Germinal center (tissue), 1 donor: ENCODE results near the gene TMED4.

Experiments
- DNase-seq: peaks from one replicate; pipeline ENCODE4 v3.0.0; 2012; ENCODE audit warnings: mixed read lengths, low spot score

TMED4 gene

GRCh38 chr7:44540592-44541027 lies 41.4 kb downstream of the TMED4 start:
- no peak for DNase-seq

GRCh38 chr7:44539669-44540506 lies 42.1 kb downstream of the TMED4 start:
- DNase-seq, result no peak

GRCh38 chr7:44538798-44539668 lies 43.0 kb downstream of the TMED4 start:
- DNase-seq, result no peak

- no peak for DNase-seq
These were observed 43.8 kb downstream of the TMED4 start for GRCh38 chr7:44538093-44538797.

GRCh38 chr7:44537442-44537841 lies 44.6 kb downstream of the TMED4 start:
- DNase-seq, result no peak

- DNase-seq, result no peak
These were observed 45.9 kb downstream of the TMED4 start for GRCh38 chr7:44536090-44536489.

GRCh38 chr7:44535348-44536064 lies 46.5 kb downstream of the TMED4 start:
- no peak for DNase-seq

GRCh38 chr7:44534501-44534900 lies 47.5 kb downstream of the TMED4 start:
- DNase-seq, result peak; percentile 89

- no peak for DNase-seq
These were observed 47.9 kb downstream of the TMED4 start for GRCh38 chr7:44534087-44534486.

GRCh38 chr7:44533301-44534055 lies 48.6 kb downstream of the TMED4 start:
- no peak for DNase-seq

- no peak for DNase-seq
These were observed 50.3 kb downstream of the TMED4 start for GRCh38 chr7:44531421-44532380.

- DNase-seq, result no peak
These were observed 51.0 kb downstream of the TMED4 start for GRCh38 chr7:44530990-44531389.
